Fibroblast of skin of left biceps (primary cell): Measurements from ENCODE around the gene PPIG.
A peak's percentile ranks its signal among the peaks of the same experiment; 100 is the strongest.
"Not testable (repeated sequence)": the region's sequence is repeated elsewhere in the genome, so short reads cannot be mapped to it uniquely, and the experiment has no call there.

ENCODE experiments used
- DNase-seq, 2 experiments: peaks; one replicate each; pipeline ENCODE4 v3.0.0-alpha.2; 2013; ENCODE audit warnings: low read depth in 2 of 2

PPIG gene

GRCh38 chr2:169590804-169591203 lies 6.7 kb downstream of the PPIG start:
- DNase-seq, result no peak

GRCh38 chr2:169596546-169596945 lies 12.4 kb downstream of the PPIG start:
- not testable (repeated sequence) for DNase-seq

GRCh38 chr2:169598982-169599381 lies 14.8 kb downstream of the PPIG start:
- DNase-seq, result no peak

- DNase-seq, result no peak
Measured at GRCh38 chr2:169599568-169599967, 15.4 kb downstream of the PPIG start.

- DNase-seq, result no peak
Measured at GRCh38 chr2:169609264-169609663, 25.1 kb downstream of the PPIG start.

GRCh38 chr2:169613876-169614275 lies 29.7 kb downstream of the PPIG start:
- no peak for DNase-seq

- DNase-seq, result not testable (repeated sequence)
Measured at GRCh38 chr2:169615982-169616381, 31.8 kb downstream of the PPIG start.

GRCh38 chr2:169619946-169620345 lies 35.8 kb downstream of the PPIG start:
- DNase-seq, result no peak

GRCh38 chr2:169620509-169620908 lies 36.4 kb downstream of the PPIG start:
- DNase-seq, result no peak

GRCh38 chr2:169623235-169623634 lies 39.1 kb downstream of the PPIG start:
- DNase-seq, result no peak

GRCh38 chr2:169625781-169626180 lies 41.6 kb downstream of the PPIG start:
- no peak for DNase-seq

GRCh38 chr2:169636440-169637097 lies 52.4 kb downstream of the PPIG start:
- no peak for DNase-seq

GRCh38 chr2:169637620-169638019 lies 53.5 kb downstream of the PPIG start:
- DNase-seq, result peak; percentile 67 to 80

- no peak for DNase-seq
Measured at GRCh38 chr2:169640104-169640503, 56.0 kb downstream of the PPIG start.

GRCh38 chr2:169641464-169641863 lies 57.3 kb downstream of the PPIG start:
- DNase-seq, result no peak

- no peak for DNase-seq
Measured at GRCh38 chr2:169644173-169644572, 60.0 kb downstream of the PPIG start.

GRCh38 chr2:169647496-169647895 lies 63.3 kb downstream of the PPIG start:
- no peak for DNase-seq

GRCh38 chr2:169649278-169649677 lies 65.1 kb downstream of the PPIG start:
- DNase-seq, result no peak

GRCh38 chr2:169653636-169654035 lies 69.5 kb downstream of the PPIG start:
- DNase-seq, result no peak

- DNase-seq, result no peak
Measured at GRCh38 chr2:169656164-169656563, 72.0 kb downstream of the PPIG start.

GRCh38 chr2:169658877-169659276 lies 74.7 kb downstream of the PPIG start:
- DNase-seq, result no peak

GRCh38 chr2:169659320-169659719 lies 75.2 kb downstream of the PPIG start:
- no peak for DNase-seq

GRCh38 chr2:169661265-169661664 lies 77.1 kb downstream of the PPIG start:
- DNase-seq, result no peak

- no peak for DNase-seq
Measured at GRCh38 chr2:169662744-169663143, 78.6 kb downstream of the PPIG start.
